Hepatocyte (in vitro differentiated cells): ENCODE results near the gene PEX13.

Experiments used
- EZH2 ChIP-seq: fragments of 200-600 bp; sonication (generic); IDR thresholded peaks from 2 replicates; pipeline ENCODE4 v1.6.1; 2016; ENCODE audit warnings: antibody characterized with exemption, mild to moderate bottlenecking, borderline replicate concordance
- EZH2phosphoT487 ChIP-seq: fragments of 200-600 bp; sonication (generic); IDR thresholded peaks from one replicate; pipeline ENCODE4 v1.6.1; 2018; ENCODE audit warnings: antibody characterized with exemption, mild to moderate bottlenecking, low read depth, moderate library complexity; ENCODE audit not compliant: unreplicated experiment, severe bottlenecking
- TF ChIP-seq, protein P1 (sequence below): fragments of 200-600 bp; sonication (generic); IDR thresholded peaks from 2 replicates; pipeline ENCODE4 v1.5.1; 2016; ENCODE audit warnings: antibody characterized with exemption, mild to moderate bottlenecking; ENCODE audit not compliant: poor library complexity

DNA sequence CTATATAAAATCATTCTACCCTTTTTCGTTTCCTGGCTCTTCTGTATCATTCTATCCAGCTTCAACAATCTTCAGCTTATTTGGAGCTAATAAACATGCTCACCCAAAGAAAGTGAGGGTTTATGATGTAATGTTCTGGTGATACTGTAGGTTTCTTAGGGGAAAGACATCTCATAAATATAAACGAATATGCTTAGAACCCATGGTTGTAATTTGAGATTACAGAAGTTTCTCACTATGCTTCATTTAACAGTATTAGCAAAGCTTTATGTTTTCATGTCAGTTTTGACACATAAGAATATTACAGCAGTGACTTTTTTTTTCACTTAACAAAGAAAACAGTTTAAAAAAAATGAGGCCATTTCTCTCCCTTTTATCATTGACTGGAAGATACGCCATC, 11.8 kb upstream of the PEX13 start:
- TF ChIP-seq, protein P1, sequence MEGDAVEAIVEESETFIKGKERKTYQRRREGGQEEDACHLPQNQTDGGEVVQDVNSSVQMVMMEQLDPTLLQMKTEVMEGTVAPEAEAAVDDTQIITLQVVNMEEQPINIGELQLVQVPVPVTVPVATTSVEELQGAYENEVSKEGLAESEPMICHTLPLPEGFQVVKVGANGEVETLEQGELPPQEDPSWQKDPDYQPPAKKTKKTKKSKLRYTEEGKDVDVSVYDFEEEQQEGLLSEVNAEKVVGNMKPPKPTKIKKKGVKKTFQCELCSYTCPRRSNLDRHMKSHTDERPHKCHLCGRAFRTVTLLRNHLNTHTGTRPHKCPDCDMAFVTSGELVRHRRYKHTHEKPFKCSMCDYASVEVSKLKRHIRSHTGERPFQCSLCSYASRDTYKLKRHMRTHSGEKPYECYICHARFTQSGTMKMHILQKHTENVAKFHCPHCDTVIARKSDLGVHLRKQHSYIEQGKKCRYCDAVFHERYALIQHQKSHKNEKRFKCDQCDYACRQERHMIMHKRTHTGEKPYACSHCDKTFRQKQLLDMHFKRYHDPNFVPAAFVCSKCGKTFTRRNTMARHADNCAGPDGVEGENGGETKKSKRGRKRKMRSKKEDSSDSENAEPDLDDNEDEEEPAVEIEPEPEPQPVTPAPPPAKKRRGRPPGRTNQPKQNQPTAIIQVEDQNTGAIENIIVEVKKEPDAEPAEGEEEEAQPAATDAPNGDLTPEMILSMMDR: no peak
- TF ChIP-seq EZH2 (no peak), EZH2phosphoT487 (no peak)
